HEK293 (cell line): ENCODE data around the gene CFAP58.

Experiments used
- CTCF ChIA-PET: fragments of 350-600 bp; formaldehyde crosslinking; extraction: SDS; loops from one replicate; lab custom pipeline; 2021; ENCODE audit warnings: antibody characterized with exemption; lab: Yijun Ruan, JAX
- POLR2A ChIA-PET: fragments of 300-600 bp; formaldehyde crosslinking; extraction: SDS; loops from one replicate; lab custom pipeline; 2020; ENCODE audit warnings: antibody characterized with exemption, inconsistent platforms; lab: Yijun Ruan, JAX
- H3K27ac ChIP-seq: fragments of 200-500 bp; sonication (Bioruptor generic); 2 replicates; pipeline ENCODE4 v1.5.1; 2014; ENCODE audit warnings: low read depth, low read length, control low read depth, inconsistent platforms; ENCODE audit errors: extremely low read depth
- H3K36me3 ChIP-seq, 2 experiments: fragments of 200-500 bp in 1 of 2; sonication (Bioruptor generic) in 1 of 2; 1 replicate in 1 of 2; 2 replicates in 1 of 2; pipeline ENCODE4 v1.5.1; 2014 to 2017; ENCODE audit warnings: inconsistent platforms in 2 of 2, low read length in 2 of 2; ENCODE audit not compliant: control insufficient read depth in 2 of 2, insufficient read depth in 1 of 2
- H3K4me1 ChIP-seq: fragments of 200-500 bp; sonication (Bioruptor generic); 2 replicates; pipeline ENCODE4 v1.5.1; 2014; ENCODE audit warnings: mild to moderate bottlenecking, low read length, inconsistent platforms; ENCODE audit not compliant: control insufficient read depth, insufficient read depth
- H3K4me3 ChIP-seq: 2 replicates; pipeline ENCODE4 v1.5.1; 2011; ENCODE audit warnings: low read depth, mild to moderate bottlenecking, control low read depth, low read length, moderate library complexity
- H3K9me3 ChIP-seq: fragments of 200-500 bp; sonication (Bioruptor generic); 2 replicates; pipeline ENCODE4 v1.5.1; 2014; ENCODE audit warnings: low read depth, low read length, inconsistent platforms; ENCODE audit not compliant: control insufficient read depth, insufficient read depth
- HOXA7 ChIP-seq: sonication (generic); formaldehyde crosslinking; IDR thresholded peaks from 2 replicates; pipeline ENCODE4 v1.8.1; 2022; ENCODE audit warnings: missing genetic modification reagents, borderline replicate concordance
- INSM2 ChIP-seq: fragments of 450-650 bp; formaldehyde crosslinking; IDR thresholded peaks from 2 replicates; pipeline ENCODE4 v1.5.1; 2016; ENCODE audit warnings: missing biosample characterization, missing genetic modification characterization
- KLF1 ChIP-seq: fragments of 450-650 bp; formaldehyde crosslinking; IDR thresholded peaks from 2 replicates; pipeline ENCODE4 v1.5.1; 2016; ENCODE audit warnings: missing biosample characterization, missing genetic modification characterization
- KLF10 ChIP-seq: fragments of 450-650 bp; IDR thresholded peaks from 2 replicates; pipeline ENCODE4 v1.5.1; 2018; ENCODE audit warnings: missing biosample characterization, mild to moderate bottlenecking, missing genetic modification characterization
- MZF1 ChIP-seq: fragments of 450-650 bp; formaldehyde crosslinking; IDR thresholded peaks from 2 replicates; pipeline ENCODE4 v1.5.1; 2017; ENCODE audit warnings: missing biosample characterization, missing genetic modification characterization, borderline replicate concordance
- OSR2 ChIP-seq: fragments of 450-650 bp; formaldehyde crosslinking; IDR thresholded peaks from 2 replicates; pipeline ENCODE4 v1.5.1; 2016; ENCODE audit warnings: missing biosample characterization, missing genetic modification characterization
- ZBTB17 ChIP-seq: fragments of 450-650 bp; formaldehyde crosslinking; IDR thresholded peaks from 2 replicates; pipeline ENCODE4 v1.5.1; 2016; ENCODE audit warnings: missing biosample characterization, missing genetic modification characterization
- ZBTB21 ChIP-seq: fragments of 450-650 bp; formaldehyde crosslinking; IDR thresholded peaks from 2 replicates; pipeline ENCODE4 v1.5.1; 2017; ENCODE audit warnings: missing biosample characterization, missing genetic modification characterization
- ZEB2 ChIP-seq: fragments of 450-650 bp; formaldehyde crosslinking; IDR thresholded peaks from 2 replicates; pipeline ENCODE4 v1.5.1; 2016; ENCODE audit warnings: missing biosample characterization, missing genetic modification characterization
- ZFP3 ChIP-seq: fragments of 450-650 bp; formaldehyde crosslinking; IDR thresholded peaks from 2 replicates; pipeline ENCODE4 v1.5.1; 2016; ENCODE audit warnings: low read depth, missing biosample characterization, missing genetic modification characterization
- ZNF112 ChIP-seq: fragments of 450-650 bp; formaldehyde crosslinking; IDR thresholded peaks from 2 replicates; pipeline ENCODE4 v1.5.0; 2017; ENCODE audit warnings: missing biosample characterization, missing genetic modification characterization
- ZNF121 ChIP-seq: fragments of 450-650 bp; formaldehyde crosslinking; IDR thresholded peaks from 2 replicates; pipeline ENCODE4 v1.5.1; 2016; ENCODE audit warnings: missing biosample characterization, missing genetic modification characterization
- ZNF175 ChIP-seq: fragments of 450-650 bp; formaldehyde crosslinking; IDR thresholded peaks from 2 replicates; pipeline ENCODE4 v1.5.1; 2016; ENCODE audit warnings: missing biosample characterization, missing genetic modification characterization
- ZNF2 ChIP-seq: fragments of 450-650 bp; formaldehyde crosslinking; IDR thresholded peaks from 2 replicates; pipeline ENCODE4 v1.5.1; 2016; ENCODE audit warnings: missing biosample characterization, missing genetic modification characterization
- ZNF24 ChIP-seq: fragments of 450-650 bp; formaldehyde crosslinking; IDR thresholded peaks from 2 replicates; pipeline ENCODE4 v1.5.1; 2016; ENCODE audit warnings: missing biosample characterization, missing genetic modification characterization
- ZNF248 ChIP-seq: fragments of 450-650 bp; formaldehyde crosslinking; IDR thresholded peaks from 2 replicates; pipeline ENCODE4 v1.5.1; 2017; ENCODE audit warnings: missing biosample characterization, missing genetic modification characterization
- ZNF280D ChIP-seq: fragments of 450-650 bp; formaldehyde crosslinking; IDR thresholded peaks from 2 replicates; pipeline ENCODE4 v1.5.1; 2016; ENCODE audit warnings: missing biosample characterization, missing genetic modification characterization
- ZNF335 ChIP-seq: fragments of 450-650 bp; formaldehyde crosslinking; conservative IDR thresholded peaks from 2 replicates; pipeline ENCODE4 v1.5.1; 2016; ENCODE audit warnings: missing biosample characterization, missing genetic modification characterization
- ZNF354C ChIP-seq: fragments of 450-650 bp; formaldehyde crosslinking; IDR thresholded peaks from 2 replicates; pipeline ENCODE4 v1.5.1; 2016; ENCODE audit warnings: missing biosample characterization, missing genetic modification characterization, low read depth, borderline replicate concordance
- ZNF398 ChIP-seq: fragments of 450-650 bp; formaldehyde crosslinking; IDR thresholded peaks from 2 replicates; pipeline ENCODE4 v1.5.1; 2017; ENCODE audit warnings: missing biosample characterization, missing genetic modification characterization
- ZNF433 ChIP-seq: fragments of 450-650 bp; formaldehyde crosslinking; IDR thresholded peaks from 2 replicates; pipeline ENCODE4 v1.5.1; 2016; ENCODE audit warnings: missing biosample characterization, missing genetic modification characterization, low read depth
- ZNF501 ChIP-seq: fragments of 450-650 bp; formaldehyde crosslinking; IDR thresholded peaks from 2 replicates; pipeline ENCODE4 v1.5.1; 2016; ENCODE audit warnings: missing biosample characterization, missing genetic modification characterization
- ZNF514 ChIP-seq: fragments of 450-650 bp; formaldehyde crosslinking; IDR thresholded peaks from 2 replicates; pipeline ENCODE4 v1.5.1; 2016; ENCODE audit warnings: missing biosample characterization, missing genetic modification characterization
- ZNF521 ChIP-seq: fragments of 450-650 bp; formaldehyde crosslinking; IDR thresholded peaks from 2 replicates; pipeline ENCODE4 v1.5.1; 2017; ENCODE audit warnings: missing biosample characterization, mild to moderate bottlenecking, missing genetic modification characterization
- ZNF530 ChIP-seq: fragments of 450-650 bp; formaldehyde crosslinking; IDR thresholded peaks from 2 replicates; pipeline ENCODE4 v1.5.1; 2016; ENCODE audit warnings: low read depth, missing biosample characterization, missing genetic modification characterization
- ZNF610 ChIP-seq: fragments of 450-650 bp; formaldehyde crosslinking; IDR thresholded peaks from 2 replicates; pipeline ENCODE4 v1.5.1; 2016; ENCODE audit warnings: missing biosample characterization, missing genetic modification characterization, borderline replicate concordance
- ZNF639 ChIP-seq: fragments of 450-650 bp; formaldehyde crosslinking; IDR thresholded peaks from 2 replicates; pipeline ENCODE4 v1.5.1; 2016; ENCODE audit warnings: missing biosample characterization, missing genetic modification characterization
- ZNF645 ChIP-seq: fragments of 450-650 bp; formaldehyde crosslinking; IDR thresholded peaks from 2 replicates; pipeline ENCODE4; 2016; ENCODE audit warnings: missing biosample characterization, missing genetic modification characterization
- ZNF658 ChIP-seq: fragments of 450-650 bp; formaldehyde crosslinking; IDR thresholded peaks from 2 replicates; pipeline ENCODE4; 2016; ENCODE audit warnings: missing biosample characterization, missing genetic modification characterization
- ZNF791 ChIP-seq: fragments of 450-650 bp; formaldehyde crosslinking; IDR thresholded peaks from 2 replicates; pipeline ENCODE4 v1.5.1; 2016; ENCODE audit warnings: missing biosample characterization, missing genetic modification characterization
- ZNF792 ChIP-seq: fragments of 450-650 bp; formaldehyde crosslinking; IDR thresholded peaks from 2 replicates; pipeline ENCODE4 v1.5.1; 2016; ENCODE audit warnings: missing biosample characterization, missing genetic modification characterization
- ZNF837 ChIP-seq: fragments of 450-650 bp; formaldehyde crosslinking; IDR thresholded peaks from 2 replicates; pipeline ENCODE4 v1.5.1; 2016; ENCODE audit warnings: missing biosample characterization, missing genetic modification characterization

CFAP58 gene

GRCh38 chr10:104350127-104350635 is 3.5 kb upstream of the CFAP58 start:
- POLR2A ChIA-PET: interaction anchor here (1.2 kb wide), 1 partner anchor 12 kb away, joined by 3 read pairs; the partner anchor contains the start of gene ITPRIP
- CTCF ChIA-PET: interaction anchor here (0.5 to 13.7 kb wide), 26 partner anchors 9 to 439 kb away, joined by 3 to 289 read pairs (median 6); partner anchors contain the start of gene ITPRIP
- H3K9me3 ChIP-seq: no peaks in the 10 kb centered on the region
- H3K36me3 ChIP-seq: no peaks in the 10 kb centered on the region
- H3K4me1 ChIP-seq: peaks cover 4% of the 10 kb centered on the region; the same call in 1 of the 2 replicates
- H3K27ac ChIP-seq: no peak overlapping the region
- H3K4me3 ChIP-seq: no peak overlapping the region
- TF ChIP-seq ZNF24 (no peak), ZNF121 (tag by site-specific recombination) (no peak), ZNF112 (no peak), ZNF792 (no peak), ZNF398 (tag by site-specific recombination) (no peak), MZF1 (tag by site-specific recombination) (no peak), ZNF514 (tag by site-specific recombination) (no peak), ZNF521 (tag by site-specific recombination) (no peak), ZNF658 (no peak), ZBTB17 (no peak; the same call in none of the 2 replicates), ZNF2 (tag by site-specific recombination) (peak; percentile 31; the same call in 1 of the 2 replicates), ZBTB21 (tag by site-specific recombination) (no peak), ZFP3 (tag by site-specific recombination) (no peak), ZNF639 (tag by site-specific recombination) (no peak), ZNF280D (tag by site-specific recombination) (no peak), ZNF433 (no peak), ZNF791 (tag by site-specific recombination) (no peak), ZNF645 (tag by site-specific recombination) (no peak), ZEB2 (no peak), ZNF530 (no peak), ZNF837 (tag by site-specific recombination) (no peak), OSR2 (tag by site-specific recombination) (no peak), KLF10 (peak; percentile 53; the same call in 1 of the 2 replicates), ZNF610 (no peak), ZNF175 (tag by site-specific recombination) (no peak), ZNF354C (no peak), HOXA7 (CRISPR knock-in tag) (no peak), ZNF501 (tag by site-specific recombination) (no peak), KLF1 (tag by site-specific recombination) (no peak), ZNF248 (tag by site-specific recombination) (no peak), INSM2 (tag by site-specific recombination) (0 out of 2 replicates have a peak, but pooled peaks have one; percentile 12), ZNF335 (tag by site-specific recombination) (no peak; the same call in 1 of the 2 replicates)
